ENCODE measurements around the gene PRODH2.

PRODH2 gene

GRCh38 chr19:35812220-35813042 lies at the start of gene PRODH2:
TSS of gene PRODH2 (minus strand) at chr19:35812845. CDS start at chr19:35812805, 40 bp downstream.
- DNase-seq (ENCODE audit: low spot score): no peak

GRCh38 chr19:35861640-35862160 lies 49.1 kb upstream of the PRODH2 start:
- peak; percentile 42 for DNase-seq (ENCODE audit: low spot score)

GRCh38 chr19:35860818-35861639 lies 48.4 kb upstream of the PRODH2 start:
- DNase-seq (ENCODE audit: low spot score): peak; percentile 94

DNA sequence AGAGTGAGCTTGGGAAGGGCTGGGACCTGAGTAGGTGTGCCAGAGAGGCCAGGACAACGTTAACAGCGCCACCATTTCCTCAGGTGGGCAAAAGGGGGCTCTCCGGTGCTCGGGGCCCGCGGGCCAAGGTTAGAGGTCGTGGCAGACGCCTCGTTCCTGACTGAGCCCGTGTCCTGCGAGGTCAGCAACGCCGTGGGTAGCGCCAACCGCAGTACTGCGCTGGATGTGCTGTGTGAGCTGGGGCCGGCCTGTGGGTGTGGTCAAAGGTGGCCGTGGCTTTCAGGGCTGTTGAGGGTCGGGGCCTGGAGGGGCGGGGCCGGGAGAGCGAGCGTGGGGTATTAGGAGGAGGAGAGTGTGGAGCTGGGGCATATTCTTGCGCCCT lies 47.8 kb upstream of the PRODH2 start:
- no peak for DNase-seq (ENCODE audit: low spot score)

GRCh38 chr19:35859414-35859813 lies 46.8 kb upstream of the PRODH2 start:
- no peak for DNase-seq (ENCODE audit: low spot score)

DNA sequence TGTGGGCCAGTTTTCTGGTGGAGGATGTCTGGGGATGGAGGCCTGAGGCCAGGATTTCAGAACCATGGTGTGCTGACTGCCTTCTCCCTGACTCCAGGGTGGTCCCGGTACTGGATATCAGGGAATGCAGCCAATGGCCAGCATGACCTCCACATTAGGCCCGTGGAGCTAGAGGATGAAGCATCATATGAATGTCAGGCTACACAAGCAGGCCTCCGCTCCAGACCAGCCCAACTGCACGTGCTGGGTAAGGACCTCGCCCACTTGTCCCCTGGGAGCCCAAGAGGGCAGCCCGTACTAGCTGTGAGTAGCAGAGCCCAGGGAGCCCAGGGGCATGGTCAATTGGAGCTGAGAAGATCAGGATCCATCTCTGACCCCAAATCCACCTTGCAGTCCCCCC lies 45.7 kb upstream of the PRODH2 start:
- no peak for DNase-seq (ENCODE audit: low spot score)

- peak; percentile 76 for DNase-seq (ENCODE audit: low spot score)
Measured at GRCh38 chr19:35856546-35857149, 44.0 kb upstream of the PRODH2 start, which contains the start of gene KIRREL2. TSS of gene KIRREL2 (plus strand) at chr19:35856911. CDS start at chr19:35857120, 209 bp downstream.

GRCh38 chr19:35853038-35853756 lies 40.6 kb upstream of the PRODH2 start:
- no peak for DNase-seq (ENCODE audit: low spot score)

DNA sequence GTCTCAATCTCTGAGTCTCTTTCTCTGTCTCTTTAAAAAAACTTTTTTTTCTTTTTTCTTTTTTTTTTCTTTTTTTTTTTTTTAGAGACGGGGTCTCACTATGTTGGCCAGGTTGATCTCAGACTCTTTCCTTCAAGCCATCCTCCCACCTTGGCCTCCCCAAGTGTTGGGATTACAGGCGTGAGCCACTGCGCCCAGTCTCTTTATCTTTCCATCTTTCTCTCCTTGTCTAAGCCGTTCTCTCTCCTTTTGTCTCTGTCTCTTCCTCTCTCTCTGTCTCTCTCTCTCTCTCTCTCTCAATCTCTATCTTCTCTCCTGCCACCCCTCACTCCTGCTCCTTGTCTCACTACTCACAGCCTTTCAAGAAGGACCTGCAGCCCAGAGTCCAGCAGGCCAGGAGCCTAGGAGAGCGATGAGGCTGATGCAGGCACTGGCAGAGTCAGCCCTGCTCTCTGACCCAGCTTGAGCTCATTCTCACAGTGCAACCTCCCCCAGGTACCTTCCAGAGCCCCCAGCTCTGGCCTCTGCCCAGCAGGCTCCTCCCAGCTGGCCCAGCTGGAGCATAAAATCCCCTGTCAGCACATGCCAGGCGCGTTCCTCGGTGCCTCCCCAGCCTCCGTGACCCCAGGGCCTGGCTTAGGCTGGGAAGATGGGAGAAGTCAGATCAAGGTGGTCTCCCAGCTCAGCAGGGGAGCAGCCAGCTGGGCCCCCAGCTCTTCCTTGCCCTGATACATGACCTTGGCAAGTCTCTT lies 39.6 kb upstream of the PRODH2 start, which contains the start of gene NPHS1:
Gene NPHS1 (minus strand): TSS at position 476 of the 752 bp plus-strand sequence. CDS start 667 bp downstream, outside the sequence.
- DNase-seq (ENCODE audit: low spot score): no peak

GRCh38 chr19:35851213-35852028 lies 38.8 kb upstream of the PRODH2 start:
- DNase-seq (ENCODE audit: low spot score): peak; percentile 77

- no peak for DNase-seq (ENCODE audit: low spot score)
Measured at GRCh38 chr19:35848919-35849505, 36.4 kb upstream of the PRODH2 start.

- no peak for DNase-seq (ENCODE audit: low spot score)
Measured at GRCh38 chr19:35848486-35848885, 35.8 kb upstream of the PRODH2 start.

- DNase-seq (ENCODE audit: low spot score): no peak
Measured at GRCh38 chr19:35847911-35848310, 35.3 kb upstream of the PRODH2 start.

GRCh38 chr19:35846038-35846668 lies 33.5 kb upstream of the PRODH2 start:
- peak; percentile 59 for DNase-seq (ENCODE audit: low spot score)

GRCh38 chr19:35845215-35846037 lies 32.8 kb upstream of the PRODH2 start:
- DNase-seq (ENCODE audit: low spot score): peak; percentile 61

DNA sequence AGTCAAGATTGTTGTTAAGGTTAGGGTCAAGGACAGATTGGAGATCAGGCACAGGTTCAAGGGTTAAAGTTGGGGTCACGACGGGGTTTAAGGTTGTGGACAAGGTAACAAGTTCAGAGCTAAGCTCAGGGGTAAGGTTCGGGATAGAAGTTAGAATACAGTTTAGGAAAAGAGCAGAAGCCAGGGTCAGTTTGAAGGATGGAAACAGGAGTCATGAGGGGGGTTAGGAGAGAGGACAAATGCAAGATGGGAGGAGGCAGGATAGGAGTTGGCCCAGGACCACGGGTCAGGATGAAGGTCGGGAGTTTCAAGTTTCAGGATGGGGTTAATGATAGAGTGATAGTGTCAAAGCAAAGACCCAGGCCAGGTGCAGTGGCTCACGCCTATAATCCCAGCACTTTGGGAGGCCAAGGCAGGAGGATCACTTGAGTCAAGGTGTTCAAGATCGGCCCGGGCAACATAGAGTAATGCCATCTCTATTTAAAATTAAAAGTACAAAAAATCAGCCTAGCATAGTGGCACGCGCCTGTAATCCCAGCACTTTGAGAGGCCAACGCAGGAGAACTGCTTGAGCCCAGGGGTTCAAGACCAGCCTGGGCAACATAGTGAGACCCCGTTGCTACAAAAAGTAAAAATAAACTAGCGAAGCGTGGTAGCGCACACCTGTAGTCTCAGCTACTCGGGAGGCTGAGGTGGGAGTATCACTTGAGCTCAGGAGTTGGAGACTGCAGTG lies 32.0 kb upstream of the PRODH2 start:
- no peak for DNase-seq (ENCODE audit: low spot score)
